ENCODE results near the gene RFTN2.

The RFTN2 gene

DNA sequence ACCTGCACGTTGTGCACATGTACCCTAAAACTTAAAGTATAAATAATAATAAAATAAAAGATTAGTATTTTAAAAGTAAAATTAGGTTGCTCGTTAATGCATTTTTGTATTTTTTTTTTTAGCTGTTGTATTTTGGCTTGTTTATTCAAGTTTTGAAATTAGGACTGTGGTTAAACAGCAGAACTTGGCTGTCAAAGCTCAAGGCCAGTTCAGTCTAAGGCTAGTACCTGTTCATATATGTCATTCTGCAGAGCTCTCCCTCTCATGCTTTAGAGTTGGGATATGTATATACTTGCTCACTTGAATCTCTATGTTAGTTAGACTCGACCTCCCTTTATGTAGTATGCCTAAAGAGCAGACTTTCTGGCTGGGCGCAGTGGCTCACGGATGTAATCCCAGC is 126.8 kb downstream of the RFTN2 start:
- no peak for DNase-seq (ENCODE audit: low spot score)

DNA sequence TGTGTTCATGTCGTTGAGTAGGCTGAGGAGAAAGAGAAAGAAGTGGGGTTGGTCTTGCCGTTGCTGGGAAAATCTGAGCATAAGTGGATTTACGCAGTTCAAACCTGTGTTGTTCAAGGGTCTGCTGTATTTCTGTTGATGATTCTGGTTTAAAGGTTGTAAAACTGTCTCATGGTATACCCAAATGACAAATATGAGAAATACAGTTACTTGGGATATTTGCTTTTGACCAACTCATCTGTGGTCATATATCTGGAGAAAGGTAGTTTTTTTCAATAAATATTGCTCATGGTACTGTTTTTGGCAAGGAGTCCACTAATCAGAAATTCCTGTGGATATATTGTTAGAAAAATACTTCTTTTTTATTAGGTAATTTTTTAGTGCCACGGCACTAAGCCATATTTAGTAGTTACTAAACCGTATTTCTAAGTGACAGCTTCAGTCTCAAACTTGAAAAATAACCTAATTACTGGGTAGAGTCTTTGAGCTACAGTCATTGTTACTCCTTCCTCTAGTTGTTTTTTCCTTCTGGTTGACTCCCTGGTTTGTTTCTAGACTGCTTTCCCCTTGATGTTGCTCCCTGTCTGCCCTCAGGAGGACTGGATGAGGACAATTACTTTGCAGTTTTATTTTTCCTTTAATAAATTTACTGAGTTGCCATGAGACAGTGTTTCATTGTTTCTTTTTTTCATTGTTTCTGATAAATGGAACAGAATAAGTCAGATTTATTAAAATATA is 128.1 kb downstream of the RFTN2 start:
- no peak for DNase-seq (ENCODE audit: low spot score)

DNA sequence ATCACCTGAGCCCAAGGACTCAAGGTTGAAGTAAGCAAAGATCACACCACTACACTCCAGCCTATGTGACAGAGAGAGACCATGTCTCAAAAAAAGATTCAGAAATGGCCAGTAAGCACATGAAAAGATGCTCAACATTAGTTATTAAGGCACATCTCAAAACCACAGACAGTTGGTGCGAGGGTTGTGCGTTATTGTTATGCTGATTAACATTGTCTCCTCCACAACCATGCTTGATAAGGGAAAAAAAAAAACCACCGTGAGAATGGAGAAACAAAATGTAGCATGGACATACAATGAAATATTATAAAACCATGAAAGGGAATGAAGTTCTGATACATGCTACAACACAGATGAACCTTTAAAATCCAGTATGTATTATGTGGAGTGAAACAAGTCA is 132.2 kb downstream of the RFTN2 start:
- no peak for DNase-seq (ENCODE audit: low spot score)

DNA sequence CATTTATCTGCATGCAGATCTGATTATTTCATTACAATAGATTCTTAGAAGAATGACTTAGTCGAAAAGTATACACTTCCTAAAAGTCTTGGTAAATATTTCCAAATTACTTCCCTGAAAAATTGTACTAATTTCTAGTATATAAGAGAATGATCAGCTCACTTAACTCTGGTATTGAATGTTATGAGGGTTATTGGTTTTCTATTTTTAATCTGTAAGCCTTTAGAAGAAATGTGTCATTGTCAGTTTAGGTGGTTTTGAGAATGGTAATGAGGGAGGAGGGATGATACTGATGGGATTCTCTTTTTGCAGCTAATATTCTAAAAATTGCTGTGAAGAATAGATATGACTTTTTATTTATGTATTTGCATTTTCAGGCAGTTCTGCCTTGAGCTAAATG is 135.7 kb downstream of the RFTN2 start:
- no peak for DNase-seq (ENCODE audit: low spot score)

DNA sequence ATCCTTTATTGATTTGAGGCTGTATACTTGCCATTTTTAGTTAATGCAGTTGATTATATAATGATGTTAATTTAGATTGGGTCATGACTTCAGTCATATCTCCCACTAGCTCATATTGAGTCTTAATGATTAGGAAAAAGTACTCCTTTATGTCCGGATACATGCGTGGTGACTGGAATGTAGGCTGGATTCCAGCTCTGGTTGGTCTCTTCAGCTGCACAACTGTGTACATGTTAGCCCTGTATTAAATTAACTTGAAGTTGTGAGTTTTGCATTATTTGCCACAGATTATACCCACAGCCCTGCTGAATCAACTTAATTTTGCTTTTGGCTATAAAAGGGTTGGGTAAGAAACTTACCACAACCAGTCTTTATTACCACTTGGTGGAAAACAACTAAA is 137.0 kb downstream of the RFTN2 start:
- no peak for DNase-seq (ENCODE audit: low spot score)
